GM19463 (cell line): ENCODE measurements around the gene BPIFA2.
"Not testable (repeated sequence)": the region's sequence is repeated elsewhere in the genome, so short reads cannot be mapped to it uniquely, and the experiment has no call there.

Source experiments
- ATAC-seq: cut with Tn5 transposase; IDR thresholded peaks from one replicate; pipeline ENCODE4 v1.9.1; 2021; ENCODE audit warnings: mild to moderate bottlenecking, moderate library complexity; ENCODE audit not compliant: unreplicated experiment

The BPIFA2 gene

DNA sequence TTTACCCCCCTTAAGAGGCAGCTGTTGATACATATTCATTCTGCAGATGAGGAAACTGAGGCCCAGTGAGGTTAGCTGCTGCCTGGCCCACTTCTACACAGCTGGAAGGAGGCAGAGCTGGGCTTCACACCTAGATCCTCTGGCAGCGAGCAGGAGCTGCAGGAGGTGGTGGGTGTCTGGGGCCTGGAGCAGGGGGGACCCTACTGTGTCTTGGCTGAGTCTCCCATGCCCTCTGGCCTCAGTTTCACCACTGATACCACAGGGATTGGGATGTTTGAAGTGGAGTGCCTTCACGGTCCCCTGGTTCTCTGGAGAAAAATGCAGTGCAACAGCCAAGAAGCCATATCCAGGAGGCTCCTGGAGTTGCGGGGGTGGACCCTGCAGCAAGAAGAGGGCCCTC is 8.2 kb upstream of the BPIFA2 start:
- ATAC-seq, result no peak

DNA sequence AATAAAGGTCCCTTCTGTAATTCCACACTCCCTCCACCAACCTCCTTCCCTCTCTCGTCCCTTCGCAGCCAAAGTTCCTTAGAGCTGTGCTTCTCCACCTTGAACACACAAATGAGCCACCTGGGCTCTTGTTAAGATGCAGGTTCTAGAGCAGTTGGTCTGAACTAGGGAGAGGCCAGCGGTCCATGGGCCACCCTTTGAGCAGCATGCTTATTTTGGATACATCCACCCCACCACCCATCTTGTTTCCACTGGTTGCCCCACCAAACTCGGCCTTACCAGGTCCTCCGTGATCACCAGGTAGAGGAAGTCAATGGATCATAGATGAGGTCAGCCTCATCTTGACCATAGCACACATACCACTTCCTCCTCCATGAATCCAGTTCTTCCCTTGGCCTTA is 7.3 kb upstream of the BPIFA2 start:
- ATAC-seq, result no peak

DNA sequence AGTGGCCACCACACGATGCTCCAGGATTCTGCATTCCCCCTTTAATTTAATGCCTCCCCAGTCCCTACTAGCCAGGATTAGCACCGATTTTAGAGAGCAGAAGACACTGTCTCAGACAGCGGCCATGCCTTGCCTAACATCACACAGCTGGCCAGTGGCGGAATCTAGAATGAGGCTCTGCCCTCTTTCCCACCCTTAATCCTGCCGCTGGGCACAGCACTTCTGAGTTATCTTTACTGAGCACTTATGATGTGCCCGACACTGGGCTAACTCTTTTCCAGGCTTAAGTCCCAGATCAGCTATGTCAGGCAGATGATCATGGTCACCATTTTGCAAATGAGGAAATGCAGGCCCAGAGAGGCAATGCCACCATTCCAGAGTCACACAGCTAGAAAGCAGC is 5.6 kb upstream of the BPIFA2 start:
- ATAC-seq, result no peak

DNA sequence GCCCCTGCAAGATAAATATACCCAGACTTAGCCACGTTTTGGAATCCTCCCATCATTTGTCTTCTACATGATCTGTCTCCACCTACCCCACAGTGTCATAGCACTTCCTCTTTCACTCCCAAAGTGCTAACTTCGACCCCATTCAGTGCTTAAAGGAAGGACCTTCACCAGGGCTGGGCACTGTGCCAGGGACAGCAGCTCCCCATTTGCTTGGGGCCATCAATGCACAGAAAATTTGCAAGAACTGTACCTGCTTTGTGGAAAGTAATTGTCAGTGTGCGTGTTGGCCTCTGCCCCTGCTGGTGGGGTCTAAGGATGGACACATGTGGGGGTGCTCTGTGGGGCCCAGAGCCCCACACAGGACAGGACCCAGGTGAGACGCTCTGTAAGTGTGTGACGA is 5.2 kb upstream of the BPIFA2 start:
- no peak for ATAC-seq

DNA sequence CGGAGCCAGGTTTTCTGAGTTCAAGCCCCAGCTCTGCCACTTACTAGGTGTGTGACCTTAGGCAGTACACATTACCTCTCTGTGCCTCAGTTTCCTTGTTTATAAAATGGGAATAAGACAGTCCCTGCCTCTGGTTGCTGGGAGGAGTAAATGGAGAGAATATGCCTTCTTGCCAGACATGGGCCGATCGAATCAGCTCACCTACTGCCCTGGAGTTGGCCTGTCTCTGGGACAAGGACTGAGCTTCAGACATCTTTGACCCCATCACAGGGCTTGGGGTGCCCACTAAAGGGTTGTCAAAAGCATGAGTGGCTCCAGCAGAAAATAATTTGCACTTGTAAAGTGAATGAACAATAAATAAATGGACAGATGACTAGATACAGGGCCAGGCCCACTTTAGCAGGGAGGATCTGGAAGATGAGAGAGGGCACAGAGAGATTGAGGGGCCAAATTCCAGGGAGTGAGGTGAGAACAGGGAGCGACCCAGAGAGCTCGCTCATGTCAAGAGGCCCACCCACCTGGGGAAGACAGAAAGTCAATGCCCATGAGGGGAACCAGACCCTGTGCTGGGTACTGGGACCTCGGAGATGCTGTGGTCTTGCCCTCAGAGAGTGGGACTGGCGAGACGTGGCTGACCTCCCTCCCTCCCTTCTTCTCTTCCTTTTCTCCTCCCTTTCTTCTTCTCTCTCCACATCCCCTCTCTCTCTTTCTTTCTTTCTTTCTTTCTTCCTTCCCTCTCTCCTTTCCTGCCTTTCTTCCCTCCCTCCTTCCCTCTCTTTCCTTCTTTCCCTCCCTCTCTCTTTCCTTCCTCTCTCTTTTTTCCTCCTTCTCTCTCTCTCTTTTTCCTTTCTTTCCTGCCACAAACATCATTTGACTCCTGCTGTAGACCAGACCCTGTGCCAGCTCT is 3.9 kb upstream of the BPIFA2 start:
- ATAC-seq, result no peak

DNA sequence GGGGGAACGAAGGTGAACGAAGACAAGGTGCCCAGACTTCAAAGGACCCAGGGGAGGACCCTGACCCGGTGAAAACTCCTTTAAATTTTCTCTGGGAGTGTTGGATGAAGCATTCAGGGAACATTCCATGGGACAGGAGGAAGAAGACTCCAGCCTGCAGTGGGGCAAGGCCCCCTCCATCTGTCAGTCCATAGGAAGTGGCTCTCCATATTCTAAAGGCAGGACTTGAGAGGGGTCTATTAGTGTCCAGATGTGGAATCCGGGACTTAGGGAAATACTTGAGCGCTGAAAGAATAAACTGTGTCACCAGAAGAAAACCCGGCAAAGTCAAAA is 3.2 kb upstream of the BPIFA2 start:
- no peak for ATAC-seq

- no peak for ATAC-seq
Measured at GRCh38 chr20:33165416-33166055, 2.4 kb upstream of the BPIFA2 start.

DNA sequence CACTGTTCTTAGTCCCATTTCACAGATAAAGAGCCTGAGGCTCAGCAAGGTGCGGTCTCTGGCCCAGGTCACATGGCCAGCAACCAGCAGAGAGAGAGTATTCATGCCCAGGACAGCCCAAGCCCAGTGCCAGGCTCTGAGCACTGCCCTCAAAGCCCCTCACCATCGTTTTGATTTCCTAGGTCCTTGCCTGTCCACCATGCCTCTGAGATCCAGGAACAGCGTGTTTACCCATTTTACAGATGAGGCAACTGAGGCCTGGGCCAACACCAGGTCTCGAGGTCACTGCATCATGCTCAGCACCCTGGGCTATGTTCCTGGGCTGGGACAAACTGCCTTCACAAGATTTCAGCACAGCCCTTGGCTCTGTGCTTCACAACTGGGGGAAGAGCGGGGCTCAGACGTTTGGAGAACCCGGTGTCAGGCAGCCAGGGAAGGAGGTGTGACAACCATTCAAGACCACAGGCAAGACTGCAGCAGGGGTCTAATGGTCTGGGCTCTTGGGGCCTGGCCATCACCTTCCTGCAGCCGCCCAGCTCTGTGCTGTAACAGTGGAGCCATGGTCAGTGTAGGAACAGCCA is 1.3 kb upstream of the BPIFA2 start:
- no peak for ATAC-seq

- no peak for ATAC-seq
Measured at GRCh38 chr20:33169176-33169794, 1.3 kb downstream of the BPIFA2 start.

DNA sequence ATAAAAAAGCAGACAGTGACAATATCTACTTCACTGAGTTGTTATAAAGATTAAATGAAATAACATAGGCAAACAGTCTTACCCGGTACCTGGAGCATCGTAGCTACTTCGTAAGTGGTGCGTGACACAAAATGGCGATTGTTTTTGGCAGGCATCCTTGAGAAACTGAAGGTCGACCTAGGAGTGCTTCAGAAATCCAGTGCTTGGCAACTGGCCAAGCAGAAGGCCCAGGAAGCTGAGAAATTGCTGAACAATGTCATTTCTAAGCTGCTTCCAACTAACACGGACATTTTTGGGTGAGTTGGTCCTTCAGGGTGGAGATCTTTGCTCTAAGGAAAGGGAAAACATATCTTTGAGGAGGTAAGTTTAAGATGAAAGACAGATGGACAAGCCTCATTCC is 4.8 kb downstream of the BPIFA2 start:
- no peak for ATAC-seq

- ATAC-seq, result no peak
Measured at GRCh38 chr20:33175123-33175522, 7.2 kb downstream of the BPIFA2 start.

GRCh38 chr20:33176101-33176500 is 8.1 kb downstream of the BPIFA2 start:
- ATAC-seq, result no peak

DNA sequence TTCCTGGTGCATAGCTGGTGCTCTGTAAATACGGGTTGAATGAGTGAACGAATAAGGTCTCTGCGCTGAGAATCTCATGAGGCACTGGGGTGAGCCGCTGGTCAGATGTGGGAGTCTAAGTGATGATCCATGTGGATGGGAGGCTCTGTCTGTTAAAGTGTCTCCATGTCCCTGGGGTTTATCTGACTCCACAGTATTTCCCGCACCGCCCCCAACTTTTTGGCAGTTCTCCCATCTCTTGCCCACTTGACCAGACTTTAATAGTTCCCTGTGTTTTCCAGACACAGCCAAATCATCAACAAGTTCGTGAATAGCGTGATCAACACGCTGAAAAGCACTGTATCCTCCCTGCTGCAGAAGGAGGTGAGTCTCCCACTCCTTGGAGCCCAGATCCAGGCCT is 9.9 kb downstream of the BPIFA2 start:
- ATAC-seq, result no peak

DNA sequence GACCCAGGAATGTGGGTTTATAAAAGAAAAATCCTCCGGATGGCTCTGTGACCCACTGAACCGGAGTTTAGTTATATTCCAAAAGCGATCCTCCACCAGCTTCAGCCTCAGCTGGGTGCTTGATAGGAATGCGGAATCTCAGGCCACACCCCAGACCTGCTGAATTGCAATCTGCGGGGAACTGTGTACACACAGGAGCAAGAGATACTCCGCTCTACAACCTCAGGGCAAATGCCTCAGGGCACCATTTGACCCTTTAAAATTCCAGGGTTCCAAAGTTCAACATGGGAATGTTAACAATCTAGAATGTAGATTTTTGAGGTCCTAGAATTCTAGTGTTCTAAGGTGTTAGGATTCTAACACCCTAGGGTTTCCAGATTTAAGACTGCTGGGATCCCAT is 10.8 kb downstream of the BPIFA2 start:
- ATAC-seq, result no peak

DNA sequence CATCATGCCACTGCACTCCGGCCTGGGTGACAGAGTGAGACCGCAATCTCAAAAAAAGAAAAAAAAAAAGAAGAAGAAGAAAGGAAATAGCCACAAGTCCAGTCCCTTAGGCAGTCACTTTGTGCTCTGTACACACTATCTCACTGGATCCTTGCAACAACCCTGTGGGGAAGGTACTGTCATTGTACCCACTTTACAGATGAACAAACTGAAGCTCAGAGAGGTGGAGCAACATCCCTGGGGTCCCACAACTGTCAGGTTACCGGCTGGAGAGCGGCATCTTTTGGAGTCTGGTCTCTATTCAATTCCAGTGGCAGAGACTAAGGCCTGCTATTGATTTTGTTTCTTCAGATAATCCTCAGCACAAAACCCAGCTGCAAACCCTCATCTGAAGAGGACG is 12.2 kb downstream of the BPIFA2 start:
- no peak for ATAC-seq

- ATAC-seq, result no peak
Measured at GRCh38 chr20:33181482-33182093, 13.6 kb downstream of the BPIFA2 start.

DNA sequence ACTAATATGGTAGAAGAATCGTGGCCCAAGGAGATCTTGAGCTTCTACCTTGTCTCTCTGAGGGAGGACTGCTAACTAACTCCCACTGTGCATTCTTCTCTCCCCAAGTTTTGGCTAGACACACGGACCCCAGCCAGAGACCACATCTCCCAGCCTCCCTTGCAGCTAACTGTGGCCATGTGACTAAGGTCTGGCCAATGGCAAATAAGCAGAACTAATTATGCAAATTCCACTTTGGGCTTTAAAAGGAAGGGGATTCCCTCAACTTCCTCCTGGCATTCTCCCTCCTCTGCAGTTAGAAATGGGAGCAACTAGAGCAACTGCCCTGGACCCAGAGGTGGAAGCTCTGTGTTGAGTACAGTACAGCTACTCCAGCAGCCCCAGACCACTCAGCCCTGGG is 15.4 kb downstream of the BPIFA2 start:
- ATAC-seq, result no peak

DNA sequence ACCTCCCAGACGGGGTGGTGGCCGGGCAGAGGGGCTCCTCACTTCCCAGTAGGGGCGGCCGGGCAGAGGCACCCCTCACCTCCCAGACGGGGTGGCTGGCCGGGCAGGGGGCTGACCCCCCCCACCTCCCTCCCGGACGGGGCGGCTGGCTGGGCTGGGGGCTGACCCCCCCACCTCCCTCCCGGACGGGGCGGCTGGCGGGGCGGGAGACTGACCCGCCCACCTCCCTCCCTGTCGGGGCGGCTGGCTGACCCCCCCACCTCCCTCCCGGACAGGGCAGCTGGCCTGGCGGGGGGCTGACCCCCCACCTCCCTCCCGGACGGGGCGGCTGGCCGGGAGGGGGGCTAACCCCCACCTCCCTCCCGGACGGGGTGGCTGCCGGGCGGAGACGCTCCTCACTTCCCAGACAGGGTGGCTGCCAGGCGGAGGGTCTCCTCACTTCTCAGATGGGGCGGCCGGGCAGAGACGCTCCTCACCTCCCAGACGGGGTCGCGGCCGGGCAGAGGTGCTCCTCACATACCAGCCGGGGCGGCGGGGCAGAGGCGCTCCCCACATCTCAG is 17.2 kb downstream of the BPIFA2 start:
- ATAC-seq, result not testable (repeated sequence)

- no peak for ATAC-seq
Measured at GRCh38 chr20:33187491-33187890, 19.5 kb downstream of the BPIFA2 start.

GRCh38 chr20:33188421-33188820 is 20.5 kb downstream of the BPIFA2 start:
- no peak for ATAC-seq

DNA sequence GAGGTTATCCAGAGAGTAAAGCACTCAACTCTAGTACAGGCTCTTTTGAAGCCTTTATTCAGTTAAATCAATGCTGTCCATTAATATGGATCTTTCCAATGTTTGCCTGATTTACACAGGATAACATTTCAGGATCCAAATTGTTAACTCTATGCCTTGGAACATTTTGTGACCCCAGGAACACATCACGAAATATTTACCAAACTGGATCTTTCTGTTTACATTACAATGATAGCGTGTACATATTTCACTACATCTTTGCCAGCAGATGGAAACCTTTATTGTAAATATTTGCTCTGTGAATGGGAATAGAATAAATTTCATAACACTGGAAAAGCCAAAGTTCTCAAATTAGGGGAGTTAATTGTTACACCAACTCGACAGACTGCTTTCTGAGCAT is 23.5 kb downstream of the BPIFA2 start:
- no peak for ATAC-seq
